Measurements from ENCODE around the gene CDK18.

GRCh38 chr1:205532996-205533735 lies 28.7 kb downstream of the CDK18 start:
- TF ChIP-seq TAF1 (conservative IDR thresholded peaks at IDR 0.05): no peak
- TF ChIP-seq JUND (IDR thresholded peaks at IDR 0.05): no peak
- TF ChIP-seq CTCF (IDR thresholded peaks at IDR 0.05; ENCODE audit: low read depth, low read length, missing input control): no peak
- no peak for TF ChIP-seq YY1 (IDR thresholded peaks at IDR 0.05)
- no peak for TF ChIP-seq MAX (IDR thresholded peaks at IDR 0.05)
- TF ChIP-seq REST (IDR thresholded peaks at IDR 0.05): no peak
- TF ChIP-seq FOXA2 (IDR thresholded peaks at IDR 0.05): no peak
